GM12878 (cell line): ENCODE results near the gene EPHA10. TPM values are rescaled to one million over a fixed set of nuclear protein-coding genes. Genes with fewer than 3 reads are reported as not detected.

ENCODE experiments used
- ATAC-seq: fragments of 200-7000 bp; cut with Tn5 transposase; 3 replicates; pipeline ENCODE4 v1.9.1; 2020; ENCODE audit warnings: mild to moderate bottlenecking, moderate library complexity
- BruUV-seq: library from RNA; stranded (reverse); fragments of 400-500 nt; replicated peaks from 2 replicates; lab custom pipeline; 2021; lab: Mats Ljungman, UMichigan
- CTCF ChIA-PET: fragments of 300-600 bp; sonication (Branson Sonifier 250); formaldehyde crosslinking; extraction: SDS; loops from one replicate; lab custom pipeline; 2021; ENCODE audit warnings: inconsistent platforms; lab: Yijun Ruan, JAX
- POLR2A ChIA-PET: fragments of 350-600 bp; formaldehyde crosslinking; extraction: SDS; loops from one replicate; lab custom pipeline; 2021; ENCODE audit warnings: inconsistent platforms; lab: Charles Lee
- RAD21 ChIA-PET: fragments of 300-600 bp; sonication (Branson Sonifier 250); formaldehyde crosslinking; loops from one replicate; lab custom pipeline; 2023; ENCODE audit warnings: antibody characterized with exemption; ENCODE audit not compliant: unreplicated experiment; lab: Charles Lee
- SMC1A ChIA-PET: fragments of 300-600 bp; sonication (Branson Sonifier 250); formaldehyde crosslinking; loops from one replicate; lab custom pipeline; 2023; ENCODE audit not compliant: unreplicated experiment, uncharacterized antibody; lab: Charles Lee
- DNase-seq: peaks from one replicate; pipeline ENCODE4 v3.0.0-alpha.2; 2011; ENCODE audit warnings: low read depth, low spot score
- FAIRE-seq: peaks from 3 replicates; lab custom pipeline; 2011; peaks lifted over from hg19 to GRCh38; lab: Jason Lieb, UNC
- H2AFZ ChIP-seq: 2 replicates; pipeline ENCODE4 v1.6.0; 2011; ENCODE audit warnings: low read depth, low read length, control low read depth; ENCODE audit not compliant: control insufficient read depth
- H3K27ac ChIP-seq: 2 replicates; pipeline ENCODE4 v1.5.1; 2011; ENCODE audit warnings: control low read depth; ENCODE audit not compliant: control insufficient read depth, insufficient read depth
- H3K27me3 ChIP-seq, 2 experiments: replicated peaks in 1 of 2; 2 replicates each; pipeline versions ENCODE4 v1.6.0 to v1.6.1; 2011; ENCODE audit warnings: low read length in 1 of 2; ENCODE audit not compliant: control insufficient read depth in 2 of 2, insufficient read depth in 2 of 2
- H3K36me3 ChIP-seq, 2 experiments: 2 replicates each; pipeline ENCODE4 v1.5.1; 2011; ENCODE audit warnings: low read length in 1 of 2; ENCODE audit not compliant: control insufficient read depth in 2 of 2, insufficient read depth in 2 of 2
- H3K4me1 ChIP-seq: 2 replicates; pipeline ENCODE4 v1.6.1; 2011; ENCODE audit warnings: mild to moderate bottlenecking, low read length, moderate library complexity, mixed read lengths; ENCODE audit not compliant: control insufficient read depth, insufficient read depth
- H3K4me2 ChIP-seq: 2 replicates; pipeline ENCODE4 v1.6.0; 2011; ENCODE audit warnings: control low read depth; ENCODE audit not compliant: control insufficient read depth, insufficient read depth
- H3K4me3 ChIP-seq: fragments of 200-600 bp; sonication (generic); 2 replicates; pipeline ENCODE4 v1.5.1; 2016
- H3K79me2 ChIP-seq: 2 replicates; pipeline ENCODE4 v1.6.0; 2011; ENCODE audit warnings: low read length; ENCODE audit not compliant: control insufficient read depth, insufficient read depth
- H3K9ac ChIP-seq: 2 replicates; pipeline ENCODE4 v1.8.0; 2011; ENCODE audit warnings: low read length, control low read depth, mixed read lengths; ENCODE audit not compliant: control insufficient read depth, insufficient read depth
- H3K9me3 ChIP-seq: replicated peaks from 3 replicates; pipeline ENCODE4 v1.5.1; 2011; ENCODE audit warnings: mild to moderate bottlenecking, low read length; ENCODE audit not compliant: control insufficient read depth, insufficient read depth
- H4K20me1 ChIP-seq: 2 replicates; pipeline ENCODE4 v1.6.0; 2011; ENCODE audit not compliant: control insufficient read depth, insufficient read depth
- CBFB ChIP-seq: IDR thresholded peaks from 2 replicates; pipeline ENCODE4 v1.6.1; 2016; ENCODE audit warnings: antibody characterized with exemption, low read depth
- CEBPZ ChIP-seq: fragments of 150-350 bp; IDR thresholded peaks from 2 replicates; pipeline ENCODE4 v1.6.1; 2016; ENCODE audit warnings: low read depth, low read length
- CHD2 ChIP-seq: IDR thresholded peaks from 2 replicates; pipeline ENCODE4 v1.6.1; 2011; ENCODE audit warnings: low read depth, low read length, improper control_type of control experiment, borderline replicate concordance
- FOS ChIP-seq: IDR thresholded peaks from 3 replicates; pipeline ENCODE4 v1.6.1; 2011; ENCODE audit warnings: borderline replicate concordance; ENCODE audit not compliant: insufficient read length; ENCODE audit errors: extremely low read depth
- GABPA ChIP-seq: IDR thresholded peaks from 2 replicates; pipeline ENCODE4 v1.6.1; 2014; ENCODE audit warnings: antibody characterized with exemption, low read depth, mild to moderate bottlenecking, inconsistent platforms
- HCFC1 ChIP-seq: fragments of 150-350 bp; IDR thresholded peaks from 2 replicates; pipeline ENCODE4 v1.6.1; 2014; ENCODE audit warnings: low read length
- HSF1 ChIP-seq: fragments of 150-350 bp; IDR thresholded peaks from 2 replicates; pipeline ENCODE4 v1.6.1; 2014; ENCODE audit warnings: mild to moderate bottlenecking, low read depth, low read length
- IRF4 ChIP-seq: IDR thresholded peaks from 2 replicates; pipeline ENCODE4 v1.6.1; 2011; ENCODE audit warnings: low read depth, low read length
- MTA2 ChIP-seq: fragments of 450-650 bp; IDR thresholded peaks from 2 replicates; pipeline ENCODE4 v1.6.1; 2016; ENCODE audit warnings: low read depth, mild to moderate bottlenecking, moderate library complexity
- NR2C1 ChIP-seq: fragments of 450-650 bp; IDR thresholded peaks from 2 replicates; pipeline ENCODE4 v1.6.1; 2017; ENCODE audit warnings: antibody characterized with exemption, mild to moderate bottlenecking, moderate library complexity
- NR2C2 ChIP-seq: IDR thresholded peaks from 2 replicates; pipeline ENCODE4 v1.6.1; 2011; ENCODE audit warnings: borderline replicate concordance, low read depth; ENCODE audit not compliant: control insufficient read depth, insufficient read length
- PAX8 ChIP-seq: fragments of 450-650 bp; IDR thresholded peaks from 2 replicates; pipeline ENCODE4 v1.6.1; 2017; ENCODE audit warnings: mild to moderate bottlenecking, moderate library complexity
- RB1 ChIP-seq: fragments of 450-650 bp; formaldehyde crosslinking; IDR thresholded peaks from 2 replicates; pipeline ENCODE4 v1.6.1; 2017; ENCODE audit warnings: mild to moderate bottlenecking, borderline replicate concordance
- SMAD5 ChIP-seq: IDR thresholded peaks from 2 replicates; pipeline ENCODE4 v1.6.1; 2016; ENCODE audit warnings: antibody characterized with exemption, low read depth
- STAT1 ChIP-seq: fragments of 450-650 bp; conservative IDR thresholded peaks from 2 replicates; pipeline ENCODE4 v1.6.1; 2014; ENCODE audit warnings: antibody characterized with exemption, mild to moderate bottlenecking
- TCF12 ChIP-seq: IDR thresholded peaks from 2 replicates; pipeline ENCODE4 v1.6.1; 2011; ENCODE audit warnings: low read depth, mild to moderate bottlenecking, low read length
- WGBS: methylation state at CpG from one replicate; pipeline ENCODE4 v1.1.6; 2016; ENCODE audit warnings: low lambda C conversion rate; ENCODE audit not compliant: insufficient replicate concordance, insufficient coverage; ENCODE audit errors: missing lambda C conversion rate; 5-methylcytosine and 5-hydroxymethylcytosine counted together
- in situ Hi-C: fragments of 300-500 bp; cut with MboI; formaldehyde crosslinking; loops from 9 replicates; pipeline ENCODE4 v1.14.3; 2018; ENCODE audit warnings: mixed read lengths
- intact Hi-C: fragments of 100-400 bp; cut with micrococcal nuclease; formaldehyde crosslinking; loops from one replicate; pipeline ENCODE4 v1.14.2; 2022; ENCODE audit not compliant: unreplicated experiment
- polyA plus RNA-seq, 11 experiments: library from polyadenylated mRNA; depleted of rRNA in 4 of 11; unstranded in 6 of 11; stranded (reverse) in 5 of 11; fragments of >200 nt; fragmentation: Nextera tagmentation in 4 of 11; fragmentation: Illumina TruSeq in 1 of 11; extraction: Ambion mirVana in 4 of 11; extraction: Trizol in 1 of 11; gene quantifications; 1 replicate in 1 of 11; 2 replicates in 10 of 11; pipeline versions ENCODE4 v1.2.1 to v1.2.3, GENCODE V29; 2011 to 2016; ENCODE audit warnings: inconsistent platforms in 2 of 11, missing spikeins in 2 of 11, low read depth in 1 of 11
- total RNA-seq, 4 experiments: library from RNA; depleted of rRNA in 3 of 4; stranded (reverse); fragments of >200 nt in 3 of 4; fragmentation: Illumina TruSeq in 1 of 4; extraction: Trizol in 1 of 4; gene quantifications; 2 replicates each; pipeline versions ENCODE4 v1.2.1 to v1.2.3, GENCODE V29; 2013 to 2021
- TF ChIP-seq, protein P1 (sequence below): IDR thresholded peaks from 2 replicates; pipeline ENCODE4 v1.6.1; 2011; ENCODE audit warnings: borderline replicate concordance, low read depth, mild to moderate bottlenecking, moderate library complexity, low read length; ENCODE audit not compliant: insufficient read depth, poor library complexity, severe bottlenecking
- TF ChIP-seq, protein P2 (sequence below): fragments of 450-650 bp; IDR thresholded peaks from 2 replicates; pipeline ENCODE4 v1.6.1; 2017; ENCODE audit warnings: mild to moderate bottlenecking

EPHA10 gene
- total and polyA plus RNA-seq, 10 of the 15 experiments (the other 5 are each of a cell fraction or from before 2014, with no cell fraction given): 0.05 to 0.06 TPM; not detected in 8

DNA sequence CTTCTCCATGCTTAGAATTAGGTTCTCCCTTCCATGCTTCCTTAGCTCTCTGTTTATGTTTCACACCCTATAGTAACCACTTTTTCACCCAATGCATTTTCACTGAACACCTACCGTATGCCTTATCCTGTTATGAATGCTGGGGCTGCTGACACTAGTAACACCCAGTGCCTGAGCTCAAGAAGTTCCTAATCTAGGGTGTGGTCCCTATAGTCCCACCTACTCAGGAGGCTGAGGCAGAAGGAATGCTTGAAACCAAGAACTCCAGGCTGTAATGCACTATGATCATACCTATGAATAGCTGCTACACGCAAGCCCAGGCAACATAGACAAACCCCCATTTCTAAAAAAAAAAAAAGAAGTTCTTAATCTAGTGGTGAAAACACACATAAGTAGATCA, 5.5 kb downstream of the EPHA10 start:
- ChIA-PET POLR2A (no interaction called here), SMC1A (interaction anchor here (0.8 to 1.3 kb wide), 2 partner anchors 9 to 81 kb away, joined by 3 read pairs; no protein-coding TSS in a partner anchor), CTCF (no interaction called here), RAD21 (no interaction called here)
- Histone ChIP-seq H4K20me1 (no peaks in the 10 kb centered on the region), H3K27ac (no peak overlapping the region), H3K27me3 (peaks cover 2 to 3% of the 10 kb centered on the region in 2 experiments; a peak in 2 of 4 replicates), H3K4me2 (no peak overlapping the region), H3K4me3 (no peak overlapping the region), H3K9ac (no peak overlapping the region), H2AFZ (no peak overlapping the region), H3K36me3 (no peaks in the 10 kb centered on the region), H3K4me1 (no peaks in the 10 kb centered on the region; the same call in 1 of the 2 replicates), H3K79me2 (no peaks in the 10 kb centered on the region), H3K9me3 (no peaks in the 10 kb centered on the region; the same call in 2 of the 3 replicates)
- intact Hi-C loops: no loop called here
- FAIRE-seq: no peak
- 27% methylated on average over 2 of the region's 2 CpGs for WGBS
- BruUV-seq: no TSS peak
- in situ Hi-C loops: no loop called here
- no peak for DNase-seq
- ATAC-seq: no peak
- TF ChIP-seq CHD2 (no peak), MTA2 (no peak), STAT1 (no peak), HSF1 (no peak), NR2C1 (no peak), FOS (no peak), PAX8 (no peak), HCFC1 (no peak), IRF4 (no peak), TCF12 (no peak), GABPA (no peak), SMAD5 (no peak), RB1 (no peak), CEBPZ (no peak), NR2C2 (no peak), CBFB (no peak)
- TF ChIP-seq, protein P1, sequence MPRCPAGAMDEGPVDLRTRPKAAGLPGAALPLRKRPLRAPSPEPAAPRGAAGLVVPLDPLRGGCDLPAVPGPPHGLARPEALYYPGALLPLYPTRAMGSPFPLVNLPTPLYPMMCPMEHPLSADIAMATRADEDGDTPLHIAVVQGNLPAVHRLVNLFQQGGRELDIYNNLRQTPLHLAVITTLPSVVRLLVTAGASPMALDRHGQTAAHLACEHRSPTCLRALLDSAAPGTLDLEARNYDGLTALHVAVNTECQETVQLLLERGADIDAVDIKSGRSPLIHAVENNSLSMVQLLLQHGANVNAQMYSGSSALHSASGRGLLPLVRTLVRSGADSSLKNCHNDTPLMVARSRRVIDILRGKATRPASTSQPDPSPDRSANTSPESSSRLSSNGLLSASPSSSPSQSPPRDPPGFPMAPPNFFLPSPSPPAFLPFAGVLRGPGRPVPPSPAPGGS: no peak
- TF ChIP-seq, protein P2, sequence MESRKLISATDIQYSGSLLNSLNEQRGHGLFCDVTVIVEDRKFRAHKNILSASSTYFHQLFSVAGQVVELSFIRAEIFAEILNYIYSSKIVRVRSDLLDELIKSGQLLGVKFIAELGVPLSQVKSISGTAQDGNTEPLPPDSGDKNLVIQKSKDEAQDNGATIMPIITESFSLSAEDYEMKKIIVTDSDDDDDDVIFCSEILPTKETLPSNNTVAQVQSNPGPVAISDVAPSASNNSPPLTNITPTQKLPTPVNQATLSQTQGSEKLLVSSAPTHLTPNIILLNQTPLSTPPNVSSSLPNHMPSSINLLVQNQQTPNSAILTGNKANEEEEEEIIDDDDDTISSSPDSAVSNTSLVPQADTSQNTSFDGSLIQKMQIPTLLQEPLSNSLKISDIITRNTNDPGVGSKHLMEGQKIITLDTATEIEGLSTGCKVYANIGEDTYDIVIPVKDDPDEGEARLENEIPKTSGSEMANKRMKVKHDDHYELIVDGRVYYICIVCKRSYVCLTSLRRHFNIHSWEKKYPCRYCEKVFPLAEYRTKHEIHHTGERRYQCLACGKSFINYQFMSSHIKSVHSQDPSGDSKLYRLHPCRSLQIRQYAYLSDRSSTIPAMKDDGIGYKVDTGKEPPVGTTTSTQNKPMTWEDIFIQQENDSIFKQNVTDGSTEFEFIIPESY: no peak
